ENCODE measurements around the gene IZUMO1.
"Not testable (repeated sequence)": the region's sequence is repeated elsewhere in the genome, so short reads cannot be mapped to it uniquely, and the experiment has no call there.

Gene IZUMO1

DNA sequence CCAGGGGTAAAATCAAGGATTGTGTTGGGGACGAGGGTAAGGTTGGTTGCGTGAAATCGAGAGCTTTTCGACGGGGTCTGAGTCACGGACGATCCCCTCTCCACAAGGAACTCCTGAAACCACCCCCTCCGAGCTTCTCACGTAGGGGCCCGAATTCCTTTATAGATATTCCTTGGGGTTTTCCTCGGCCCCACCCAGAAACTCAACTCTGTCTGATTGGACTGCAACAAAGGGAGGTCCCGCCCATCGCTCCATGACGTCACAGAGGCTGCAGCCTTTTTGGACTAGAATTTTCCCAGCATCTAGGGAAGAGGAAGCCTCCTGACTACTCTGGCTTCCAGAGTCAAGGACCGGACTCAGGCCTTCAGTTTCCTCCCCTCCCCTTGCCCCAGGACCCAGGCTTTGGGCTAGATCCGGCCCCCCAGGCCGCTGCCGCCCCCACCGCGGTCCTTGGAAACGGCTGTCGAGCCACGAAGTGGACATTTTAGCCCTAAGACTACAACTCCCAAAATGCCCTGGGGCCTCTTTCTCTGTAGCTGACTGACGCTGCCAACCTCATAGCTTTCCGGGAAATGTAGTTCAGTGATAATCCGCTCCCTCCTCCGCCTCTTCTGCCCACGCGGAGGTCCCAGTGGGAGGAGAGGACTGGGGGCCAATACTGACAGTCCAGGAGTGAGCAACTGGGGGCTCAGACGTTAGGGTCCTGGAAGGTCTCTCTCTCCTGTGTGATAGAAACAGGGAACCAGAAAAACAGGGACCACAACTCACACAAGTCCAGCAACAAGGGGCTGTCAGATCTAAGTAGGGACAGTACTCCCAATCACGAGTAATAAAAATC lies at the start of gene IZUMO1:
Gene IZUMO1 (minus strand): TSS at position 172 of the 838 bp plus-strand sequence. CDS start 1,050 bp downstream, outside the sequence.
- DNase-seq, result no peak

DNA sequence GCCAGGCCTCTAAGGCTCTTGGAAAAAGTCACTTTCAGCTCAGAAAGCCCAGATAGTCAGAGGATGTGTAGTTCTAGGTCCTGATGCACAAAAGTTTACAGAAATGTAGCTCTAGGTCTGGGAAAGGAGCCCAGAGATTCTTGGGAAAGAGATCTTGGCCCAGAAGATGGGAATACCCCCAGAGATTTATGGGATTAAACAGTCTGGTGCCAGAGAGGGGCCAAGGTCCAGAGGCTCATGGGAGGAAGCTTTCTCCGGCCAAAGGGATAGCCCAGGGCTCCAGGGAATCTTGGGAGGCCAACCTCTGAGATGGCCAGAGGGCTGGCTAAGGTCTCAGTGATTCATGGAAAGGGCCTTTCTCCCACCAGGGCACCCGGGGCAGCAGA lies 49.0 kb upstream of the IZUMO1 start:
- DNase-seq, result no peak

DNA sequence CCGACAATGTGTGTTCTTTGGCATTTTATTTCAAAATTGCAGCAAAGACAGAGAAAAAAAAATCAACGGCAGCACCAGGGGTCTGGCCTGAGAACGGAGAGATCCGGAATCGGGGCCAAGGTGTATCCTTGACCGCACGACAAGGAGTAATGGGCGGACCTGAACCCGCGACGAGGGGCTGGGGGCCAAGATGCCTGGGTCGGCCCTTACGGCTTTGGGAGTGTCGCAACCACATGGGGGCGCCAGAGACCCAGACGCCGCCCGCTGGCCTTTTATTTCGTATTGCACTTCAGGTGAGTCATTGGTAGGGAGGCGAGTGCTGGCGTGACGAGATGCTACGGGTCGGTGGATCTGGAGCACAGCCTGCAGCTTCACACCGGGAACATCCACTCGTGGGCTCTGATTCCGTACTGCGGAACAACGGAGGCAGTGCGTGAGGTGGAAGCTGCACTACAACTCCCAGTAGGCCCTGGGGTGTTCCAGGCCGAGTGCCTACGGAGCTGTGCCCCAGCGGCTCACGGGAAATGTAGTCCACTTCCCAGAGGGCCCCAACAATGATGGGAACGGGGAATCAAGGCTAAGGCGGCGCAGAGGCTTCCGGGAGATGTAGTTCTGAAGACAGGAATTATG lies 48.5 kb upstream of the IZUMO1 start:
- DNase-seq, result peak; percentile 68

DNA sequence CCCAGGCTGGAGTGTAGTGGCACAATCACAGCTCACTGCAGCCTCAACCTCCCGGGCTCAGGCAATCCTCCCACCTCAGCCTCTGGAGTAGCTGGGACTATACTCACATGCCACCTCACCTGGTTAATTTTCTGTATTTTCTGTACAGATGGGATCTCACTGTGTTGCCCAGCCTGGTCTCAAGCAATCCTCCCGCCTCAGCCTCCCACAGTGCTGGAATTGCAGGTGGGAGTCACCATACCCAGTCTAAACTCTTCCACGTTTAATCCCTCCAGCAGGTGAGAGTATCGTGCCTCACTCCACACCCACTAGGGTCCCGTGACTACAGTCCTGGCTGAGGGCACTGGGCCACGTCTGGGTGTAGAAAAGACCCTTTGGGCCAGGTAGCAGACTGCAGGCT lies 47.6 kb upstream of the IZUMO1 start:
- no peak for DNase-seq

DNA sequence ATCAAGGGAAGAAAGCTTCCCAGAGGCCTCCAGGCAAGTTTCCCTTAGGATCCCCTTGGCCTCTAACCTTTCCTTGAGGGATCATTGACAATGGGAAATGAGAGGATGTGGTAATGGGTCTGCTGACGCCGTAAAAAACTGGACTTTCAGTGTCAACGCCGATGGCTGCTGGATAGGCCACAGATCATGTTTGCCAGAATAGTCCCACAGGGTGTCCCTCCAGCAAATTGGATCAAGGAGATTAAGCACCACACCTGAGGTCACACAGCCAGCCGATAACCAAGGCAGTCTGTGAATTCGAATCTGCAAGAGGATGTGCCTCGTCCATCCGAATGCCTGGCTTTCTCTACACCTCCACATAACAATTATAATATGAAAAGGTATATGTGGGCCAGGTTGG lies 46.6 kb upstream of the IZUMO1 start:
- no peak for DNase-seq

DNA sequence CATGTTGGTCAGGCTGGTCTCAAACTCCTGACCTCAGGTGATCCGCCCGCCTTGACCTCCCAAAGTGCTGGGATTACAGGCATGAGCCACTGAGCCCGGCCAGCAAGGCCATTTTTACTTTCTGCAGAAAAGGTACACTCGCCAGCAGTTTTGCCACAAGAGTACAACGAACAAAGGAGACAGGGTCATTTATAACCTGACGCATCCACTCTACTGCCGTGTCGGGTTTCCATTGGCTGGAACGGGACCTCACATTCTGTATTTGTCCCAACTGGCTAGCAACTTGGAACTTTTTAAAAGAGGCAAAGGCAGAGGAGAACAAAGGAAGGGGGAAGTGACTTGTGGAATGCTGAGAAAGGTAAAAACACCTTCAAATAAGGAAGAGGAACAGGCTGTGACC lies 40.6 kb upstream of the IZUMO1 start:
- DNase-seq, result not testable (repeated sequence)

DNA sequence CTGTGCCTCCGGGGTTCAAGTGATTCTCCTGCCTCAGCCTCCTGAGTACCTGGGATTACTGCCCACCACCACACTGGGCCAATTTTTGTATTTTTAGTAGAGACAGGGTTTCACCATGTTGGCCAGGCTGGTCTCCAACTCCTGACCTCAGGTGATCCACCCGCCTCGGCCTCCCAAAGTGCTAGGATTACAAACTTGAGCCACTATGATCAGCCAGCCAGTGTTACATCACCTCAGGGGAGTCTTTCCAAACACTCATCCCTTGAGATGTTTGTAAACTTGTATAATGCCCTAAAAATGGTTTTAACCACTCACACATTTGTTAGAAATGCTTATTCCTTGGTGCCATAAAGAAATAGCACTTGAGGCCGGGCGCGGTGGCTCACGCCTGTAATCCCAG lies 39.7 kb upstream of the IZUMO1 start:
- not testable (repeated sequence) for DNase-seq

DNA sequence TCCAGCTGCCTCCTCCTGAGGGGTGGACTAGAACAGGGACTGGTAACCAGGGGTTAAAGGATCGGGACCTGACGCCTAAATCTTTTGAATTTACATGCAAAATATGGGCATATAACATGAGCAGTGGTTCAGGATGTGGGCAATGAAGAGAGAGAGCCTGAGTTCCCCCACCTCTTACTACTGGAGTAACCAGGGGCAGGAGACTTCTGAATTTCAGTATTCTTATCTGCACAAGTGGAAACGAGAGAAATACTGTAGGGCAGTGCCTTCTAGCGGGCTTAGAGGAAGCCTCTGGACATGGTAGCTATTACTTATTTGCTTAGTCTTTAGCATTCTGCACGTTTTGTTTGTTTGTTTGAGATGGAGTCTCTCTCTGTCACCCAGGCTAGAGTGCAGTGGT lies 37.8 kb upstream of the IZUMO1 start:
- DNase-seq, result no peak

DNA sequence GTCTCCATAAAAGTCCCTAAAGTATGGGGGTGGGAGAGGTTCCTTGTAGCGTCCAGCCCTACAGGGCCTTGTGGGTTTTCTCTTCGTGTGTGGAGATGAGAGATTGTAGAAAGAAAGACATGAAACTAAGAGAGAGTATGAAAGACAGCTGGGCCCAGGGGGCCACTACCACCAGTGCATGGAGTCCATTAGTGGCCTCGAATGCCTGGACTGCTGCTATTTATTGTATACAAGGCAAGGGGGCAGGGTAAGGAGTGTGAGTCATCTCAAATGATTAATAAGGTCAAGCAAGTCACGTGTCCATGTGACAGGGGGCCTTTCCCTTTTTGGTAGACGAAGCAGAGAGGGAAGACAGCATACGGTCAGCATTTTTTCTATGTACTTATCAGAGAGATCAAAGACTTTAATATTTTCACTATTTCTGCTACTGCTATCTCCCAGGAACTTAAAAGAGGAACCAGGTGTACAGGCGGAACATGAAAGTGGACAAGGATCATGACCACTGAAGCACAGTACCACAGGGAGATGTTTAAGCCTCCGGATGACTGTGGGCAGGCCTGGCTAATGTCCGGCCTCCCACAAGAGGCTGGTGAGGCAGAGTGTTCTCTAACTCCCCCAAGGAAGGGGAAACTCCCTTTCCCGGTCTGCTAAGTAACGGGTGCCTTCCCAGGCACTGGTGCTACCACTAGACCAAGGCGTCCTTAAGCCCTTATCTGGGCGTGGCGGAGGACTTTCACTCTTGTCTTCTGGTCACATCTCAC lies 34.1 kb upstream of the IZUMO1 start:
- DNase-seq, result no peak

DNA sequence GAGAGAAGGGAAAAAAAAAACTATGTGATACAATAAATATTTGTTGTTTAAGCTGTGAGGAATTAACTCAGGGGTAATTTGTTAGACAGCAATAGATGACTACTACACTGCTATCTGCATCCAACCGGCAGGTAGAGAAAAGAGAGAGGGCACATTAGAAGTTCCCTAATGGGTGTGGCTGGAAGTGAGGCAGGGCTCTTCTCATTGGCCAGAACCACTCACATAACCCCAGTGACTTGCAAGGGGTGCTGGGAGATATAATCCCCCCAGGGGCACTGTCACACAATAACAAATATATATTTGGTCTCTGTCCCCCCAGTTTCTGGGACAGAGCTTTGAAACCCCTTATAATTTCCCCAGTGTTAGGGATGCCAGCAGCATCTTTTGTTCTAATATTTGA lies 32.9 kb upstream of the IZUMO1 start:
- no peak for DNase-seq

DNA sequence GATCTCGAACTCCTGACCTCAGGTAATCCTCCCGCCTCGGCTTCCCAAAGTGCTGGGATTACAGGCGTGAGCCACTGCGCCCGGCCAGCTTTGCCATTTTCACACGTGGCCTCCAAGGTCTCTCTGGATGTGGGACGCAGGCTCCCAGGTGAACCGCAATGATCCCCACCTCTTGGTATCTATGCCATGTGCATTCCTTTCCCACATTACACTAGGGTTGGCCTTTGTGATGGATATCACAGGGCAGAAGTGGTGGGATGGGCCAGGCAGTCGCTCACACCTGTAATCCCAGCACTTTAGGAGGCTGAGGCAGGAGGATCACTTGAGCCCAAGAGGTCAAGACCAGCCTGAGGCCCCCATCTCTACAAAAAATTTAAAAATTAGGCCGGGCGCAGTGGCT lies 31.0 kb upstream of the IZUMO1 start:
- no peak for DNase-seq

DNA sequence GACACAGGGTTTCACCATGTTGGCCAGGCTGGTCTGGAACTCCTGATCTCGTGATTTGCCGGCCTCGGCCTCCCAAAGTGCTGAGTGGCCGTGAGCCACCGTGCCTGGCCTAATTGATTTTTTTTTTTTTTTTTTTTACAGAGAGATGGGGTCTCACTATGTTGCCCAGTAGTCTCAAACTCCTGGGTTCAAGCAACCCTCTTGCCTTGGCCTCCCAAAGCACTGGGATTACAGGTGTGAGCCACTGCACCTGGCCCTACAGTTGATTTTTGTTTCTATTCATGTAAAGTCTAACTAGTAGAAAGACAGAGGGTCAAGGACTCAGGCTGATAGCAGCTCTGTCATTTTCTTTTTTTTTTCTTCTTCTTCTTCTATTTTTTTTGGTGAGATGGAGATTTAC lies 30.4 kb upstream of the IZUMO1 start:
- DNase-seq, result no peak

DNA sequence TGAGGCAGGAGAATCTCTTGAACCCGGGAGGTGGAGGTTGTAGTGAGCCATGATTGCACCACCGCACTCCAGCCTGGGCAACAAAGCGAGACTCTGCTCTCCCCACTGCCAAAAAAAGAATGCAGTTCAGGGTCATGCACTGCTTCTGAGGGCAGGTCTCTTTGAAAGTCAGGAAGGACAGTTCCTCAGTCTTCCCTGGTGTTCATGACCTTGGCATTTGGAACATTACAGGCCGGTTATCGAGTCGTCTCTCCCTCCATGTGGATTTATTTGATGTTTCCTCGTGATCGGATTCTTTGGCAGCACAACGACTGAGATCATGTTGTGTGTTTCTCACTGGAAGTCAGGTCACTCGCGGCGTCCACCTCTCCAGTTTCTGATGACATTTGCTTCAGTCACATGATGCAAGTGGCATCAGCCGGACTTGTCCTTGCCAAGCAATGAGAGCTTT lies 25.8 kb upstream of the IZUMO1 start:
- DNase-seq, result no peak

DNA sequence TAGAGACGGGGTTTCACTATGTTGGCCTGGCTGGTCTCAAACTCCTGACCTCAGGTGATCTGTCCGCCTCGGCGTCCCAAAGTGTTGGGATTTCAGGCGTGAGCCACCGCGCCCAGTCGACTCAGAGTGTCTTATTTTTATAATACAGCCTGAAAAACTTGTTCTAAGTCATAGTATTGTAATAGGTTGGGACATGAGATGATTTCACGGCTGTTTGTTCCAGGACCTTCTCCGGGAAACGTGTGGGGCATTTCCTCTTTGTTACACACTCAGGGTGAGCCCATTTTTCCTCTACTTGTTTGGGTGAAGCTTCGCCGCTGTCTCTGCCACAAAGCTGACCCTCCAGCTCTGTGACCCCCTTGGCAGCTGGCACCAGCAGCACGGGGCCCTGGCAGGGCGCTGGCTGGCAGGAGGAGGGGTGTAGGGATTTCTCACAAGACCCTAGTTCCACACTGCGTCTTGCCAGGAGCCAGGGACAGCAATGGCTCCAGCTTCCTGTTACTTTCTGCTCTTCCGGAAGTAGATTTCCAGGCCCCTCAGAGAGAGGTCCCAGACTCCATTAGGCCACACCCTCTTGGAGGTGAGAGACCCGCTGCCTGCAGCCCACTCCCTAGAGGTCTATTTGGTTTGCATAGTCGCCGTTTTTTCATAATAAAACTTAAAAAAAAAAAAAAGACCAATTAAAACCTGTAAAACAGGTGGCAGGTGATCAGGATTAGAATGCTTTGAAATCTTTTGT lies 24.2 kb upstream of the IZUMO1 start:
- no peak for DNase-seq

DNA sequence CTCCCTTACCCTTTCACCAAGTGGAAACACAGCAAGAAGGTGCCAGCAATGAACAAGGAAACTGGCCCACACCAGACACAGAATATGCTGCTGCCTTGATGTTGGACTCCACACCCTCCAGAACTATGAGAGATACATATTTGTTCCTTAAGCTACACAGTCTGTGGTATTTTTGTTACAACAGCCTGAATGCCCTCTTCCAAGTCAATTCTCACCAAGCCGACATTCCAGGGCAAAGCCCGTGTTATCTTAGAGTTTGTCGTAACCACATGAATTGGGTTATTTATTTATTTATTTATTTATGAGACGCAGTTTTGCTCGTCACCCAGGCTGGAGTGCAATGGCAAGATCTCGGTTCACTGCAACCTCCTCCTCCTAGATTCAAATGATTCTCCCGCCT lies 23.6 kb upstream of the IZUMO1 start:
- no peak for DNase-seq

DNA sequence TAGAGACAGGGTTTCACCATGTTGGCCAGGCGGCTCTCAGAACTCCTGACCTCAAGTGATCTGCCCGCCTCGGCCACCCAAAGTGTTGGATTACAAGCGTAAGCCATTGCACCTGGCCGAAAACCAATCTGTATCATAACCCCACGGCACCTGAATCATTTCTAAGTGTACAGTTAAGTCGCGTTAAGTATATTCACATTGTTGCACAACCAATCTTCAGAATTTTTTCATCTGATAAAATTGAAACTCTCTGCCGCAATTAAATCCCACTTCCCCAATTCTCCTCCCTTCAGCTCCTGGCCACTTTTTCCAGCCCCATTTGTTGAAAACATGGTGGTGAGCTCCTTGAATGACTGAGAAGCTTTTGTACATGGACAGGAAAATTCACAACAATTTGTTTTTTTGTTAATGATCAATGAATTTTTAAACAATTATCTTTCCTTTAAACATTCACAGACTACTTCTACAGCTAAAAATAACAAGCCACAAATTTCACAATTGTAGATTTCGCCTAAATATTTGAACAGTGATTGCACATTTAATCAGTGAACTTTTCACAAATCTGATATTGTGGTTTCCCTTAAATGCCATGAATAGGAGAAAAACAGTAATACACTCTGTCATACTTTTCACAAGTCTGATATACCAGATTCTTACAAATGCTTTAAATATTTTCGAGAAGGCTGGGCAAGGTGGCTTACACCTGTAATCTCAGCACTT lies 22.4 kb upstream of the IZUMO1 start:
- no peak for DNase-seq

DNA sequence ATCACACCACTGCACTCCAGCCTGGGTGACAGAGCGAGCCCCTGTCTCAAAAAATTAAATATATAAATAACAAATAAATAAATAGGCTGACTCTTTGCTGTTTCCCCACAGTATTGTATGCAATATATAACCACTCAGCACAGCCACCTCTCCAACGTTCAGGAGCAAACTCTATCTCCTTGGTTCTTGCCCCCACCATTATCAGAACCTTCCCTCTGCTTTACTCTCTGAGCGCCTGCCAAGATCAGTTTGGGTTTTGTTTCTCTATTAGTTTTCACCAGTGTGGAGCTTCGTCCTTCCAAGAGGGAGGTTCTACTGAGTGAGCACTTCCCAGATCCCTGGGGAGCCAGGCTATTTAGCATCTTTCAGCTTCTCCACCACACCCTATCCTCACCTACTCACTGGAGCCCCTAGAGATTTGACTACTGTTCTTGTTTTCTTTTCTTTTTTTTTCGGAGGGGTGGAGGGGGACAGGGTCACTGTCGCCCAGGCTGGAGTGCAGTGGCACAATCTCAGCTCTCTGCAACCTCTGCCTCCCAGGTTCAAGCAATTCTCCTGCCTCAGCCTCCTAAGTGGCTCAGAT lies 21.6 kb upstream of the IZUMO1 start:
- DNase-seq, result not testable (repeated sequence)

DNA sequence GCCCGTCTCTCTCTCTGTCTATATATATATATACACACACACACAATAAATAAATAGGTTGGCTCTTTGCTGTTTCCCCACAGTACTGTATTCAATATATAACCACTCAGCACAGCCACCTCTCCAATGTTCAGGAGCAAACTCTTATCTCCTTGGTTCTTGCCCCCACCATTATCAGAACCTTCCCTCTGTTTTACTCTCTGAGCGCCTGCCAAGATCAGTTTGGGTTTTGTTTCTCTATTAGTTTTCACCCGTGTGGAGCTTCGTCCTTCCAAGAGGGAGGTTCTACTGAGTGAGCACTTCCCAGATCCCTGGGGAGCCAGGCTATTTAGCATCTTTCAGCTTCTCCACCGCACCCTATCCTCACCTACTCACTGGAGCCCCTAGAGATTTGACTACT lies 19.1 kb upstream of the IZUMO1 start:
- not testable (repeated sequence) for DNase-seq

DNA sequence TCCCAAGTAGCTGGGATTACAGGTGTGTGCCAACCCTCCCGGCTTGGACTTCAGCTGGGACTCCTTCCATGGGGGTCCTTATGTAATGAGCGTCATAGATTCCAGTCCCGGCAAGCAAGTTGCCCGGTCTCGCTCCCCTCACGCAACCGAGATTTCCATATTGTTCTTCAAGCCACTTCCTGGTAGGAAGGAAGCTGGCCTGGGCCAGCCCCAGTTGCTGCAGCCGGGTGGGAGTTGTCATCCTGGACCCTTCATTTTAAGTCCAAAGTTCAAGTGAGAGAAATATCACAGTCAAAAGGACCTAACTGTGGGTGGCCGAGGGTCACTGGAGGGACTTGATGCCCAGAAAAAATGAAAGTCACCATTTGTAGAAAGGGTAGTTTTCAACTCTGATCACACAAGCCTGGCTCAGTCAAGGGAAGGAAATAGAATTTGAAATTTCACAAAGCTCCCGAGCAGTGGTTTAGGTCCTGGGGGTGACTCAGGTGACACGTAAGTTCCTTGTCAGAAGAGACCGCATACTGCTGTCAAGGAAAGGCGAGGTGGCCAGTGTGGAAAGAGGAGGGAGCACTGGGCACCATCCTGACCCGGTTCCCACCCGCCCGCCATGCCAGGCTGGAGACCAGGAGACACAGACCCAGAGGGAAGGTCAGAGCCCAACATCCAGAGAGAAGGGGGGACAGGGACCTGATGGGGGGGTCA lies 13.9 kb upstream of the IZUMO1 start:
- DNase-seq, result no peak

DNA sequence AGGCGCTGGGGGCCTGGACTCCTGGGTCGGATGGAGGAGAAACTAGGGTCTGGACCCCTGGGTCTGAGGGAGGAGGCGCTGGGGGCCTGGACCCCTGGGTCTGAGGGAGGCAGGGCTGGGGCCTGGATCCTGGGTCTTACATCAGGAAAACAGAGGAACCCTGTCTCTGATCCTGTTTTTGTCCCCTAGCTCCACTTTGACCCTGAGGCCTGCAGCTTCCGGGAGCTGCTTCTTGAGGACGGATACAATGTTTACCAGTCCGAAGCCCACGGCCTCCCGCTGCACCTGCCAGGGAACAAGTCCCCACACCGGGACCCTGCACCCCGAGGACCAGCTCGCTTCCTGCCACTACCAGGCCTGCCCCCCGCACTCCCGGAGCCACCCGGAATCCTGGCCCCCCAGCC lies 11.0 kb upstream of the IZUMO1 start:
- DNase-seq, result no peak

DNA sequence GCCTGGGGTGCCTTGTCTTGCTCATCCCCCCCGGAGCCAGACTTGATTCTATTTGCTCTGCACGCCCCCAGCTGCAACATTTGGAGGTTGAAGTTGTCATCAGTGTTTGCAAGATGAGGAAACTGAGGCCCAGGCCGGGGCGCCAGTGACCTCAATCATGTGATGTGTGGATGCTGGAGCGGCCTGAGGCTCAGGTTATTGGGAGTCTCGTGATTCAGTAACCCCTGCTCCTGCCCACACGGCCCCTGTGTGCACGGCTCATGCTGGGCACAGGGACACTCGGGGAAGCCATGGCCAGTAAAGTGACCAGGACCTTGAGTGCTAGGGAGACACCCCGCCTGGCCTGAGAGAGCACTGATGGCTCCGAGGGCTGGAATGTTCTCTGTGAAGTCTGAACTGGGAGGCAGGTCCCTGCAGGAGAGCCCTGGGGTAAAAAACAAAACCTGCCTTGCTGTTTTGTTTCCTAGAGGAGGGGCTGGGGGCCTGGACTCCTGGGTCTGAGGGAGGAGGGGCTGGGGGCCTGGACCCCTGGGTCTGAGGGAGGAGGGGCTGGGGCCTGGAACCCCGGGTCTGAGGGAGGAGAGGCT lies 10.5 kb upstream of the IZUMO1 start:
- no peak for DNase-seq
